ENCODE results near the gene ALX3. TPM values are rescaled to one million over a fixed set of nuclear protein-coding genes. Genes with fewer than 3 reads are reported as not detected.
"Not testable (repeated sequence)": the region's sequence is repeated elsewhere in the genome, so short reads cannot be mapped to it uniquely, and the experiment has no call there.

ALX3 gene
- total and polyA plus RNA-seq, 2 of the 8 experiments (the other 6 are each of a cell fraction or from before 2014, with no cell fraction given): 0.20 TPM; not detected in 1

DNA sequence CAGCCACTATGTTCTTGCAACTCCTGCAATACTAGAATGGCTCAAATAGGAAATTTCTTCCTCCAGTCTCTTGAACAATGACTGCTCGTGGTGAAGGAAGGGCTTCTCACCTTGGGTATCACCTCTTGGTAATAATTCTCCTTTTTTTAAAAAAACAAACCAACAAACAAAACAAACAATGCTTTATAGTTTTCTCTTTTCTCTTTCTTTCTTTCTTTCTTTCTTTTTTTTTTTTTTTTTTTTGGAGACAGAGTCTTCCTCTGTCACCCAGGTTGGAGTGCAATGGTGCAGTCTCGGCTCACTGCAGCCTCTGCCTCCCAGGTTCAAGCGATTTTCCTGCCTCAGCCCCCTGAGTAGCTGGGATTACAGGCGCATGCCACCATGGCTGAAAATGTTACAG, 39.8 kb downstream of the ALX3 start:
- H3K79me1 ChIP-seq (ENCODE audit: low read depth, low read length); H3K4me1 ChIP-seq (replicated peaks in 1 of 4; ENCODE audit: control insufficient read depth in 3 of 4, insufficient read depth in 4 of 4, low read length in 3 of 4); DNase-seq (ENCODE audit: low read depth in 1 of 2, low spot score in 2 of 2); H4K5ac ChIP-seq (ENCODE audit: insufficient read length, low read depth, low read length); H2BK15ac ChIP-seq (ENCODE audit: low read length); H2BK120ac ChIP-seq (replicated peaks; ENCODE audit: low read depth, low read length); H2BK12ac ChIP-seq (ENCODE audit: low read depth, low read length); H3K36me3 ChIP-seq (ENCODE audit: control insufficient read depth in 2 of 4, insufficient read depth in 4 of 4, low read length in 3 of 4); H3K56ac ChIP-seq (replicated peaks; ENCODE audit: insufficient read length, low read depth, low read length); H3K4ac ChIP-seq (replicated peaks; ENCODE audit: insufficient read length, low read depth, low read length); H3K9ac ChIP-seq (replicated peaks in 1 of 4; ENCODE audit: extremely low read depth in 1 of 4, low read depth in 3 of 4, low read length in 3 of 4); H2BK20ac ChIP-seq (ENCODE audit: low read length); H3K27ac ChIP-seq (ENCODE audit: low read depth, low read length); H3K9me3 ChIP-seq (ENCODE audit: insufficient read depth in 2 of 2, low read depth in 1 of 2, low read length in 1 of 2); H4K91ac ChIP-seq (replicated peaks; ENCODE audit: insufficient read length, low read length); H4K8ac ChIP-seq (ENCODE audit: extremely low read depth, insufficient read depth, low read length); H3K27me3 ChIP-seq (replicated peaks in 1 of 4; ENCODE audit: control insufficient read depth in 3 of 4, extremely low read depth in 1 of 4, insufficient read depth in 3 of 4, low read length in 3 of 4); H4K20me1 ChIP-seq (replicated peaks in 1 of 2; ENCODE audit: control insufficient read depth in 1 of 2, insufficient read depth in 2 of 2, low read length in 2 of 2); H2BK5ac ChIP-seq (ENCODE audit: low read depth, low read length); H3K4me2 ChIP-seq (ENCODE audit: insufficient read depth in 1 of 2, low read depth in 2 of 2, low read length in 2 of 2); FAIRE-seq; H3K14ac ChIP-seq (ENCODE audit: insufficient read length); H2AK5ac ChIP-seq (ENCODE audit: low read depth, low read length); H3K18ac ChIP-seq (ENCODE audit: extremely low read depth, low read length); H3K23me2 ChIP-seq (ENCODE audit: low read depth, low read length); H3K79me2 ChIP-seq (ENCODE audit: control insufficient read depth in 1 of 2, insufficient read depth in 2 of 2, low read length in 2 of 2); H3K4me3 ChIP-seq (ENCODE audit: extremely low read depth in 1 of 4, insufficient read depth in 2 of 4, low read depth in 3 of 4, low read length in 4 of 4); H2AFZ ChIP-seq (ENCODE audit: low read length); H3K23ac ChIP-seq (ENCODE audit: insufficient read length): not testable (repeated sequence)
- 75% methylated on average over 2 of the region's 4 CpGs; no CpG with 5 or more reads in 1 of the 2 experiments for WGBS, 2 experiments (ENCODE audit: extremely low coverage in 1 of 2, insufficient coverage in 1 of 2, insufficient read length in 1 of 2, insufficient replicate concordance in 2 of 2, low coverage in 1 of 2, low lambda C conversion rate in 2 of 2, missing lambda C conversion rate in 1 of 2)
- ChIA-PET POLR2A (ENCODE audit: partially characterized antibody) (interaction anchor here (0.7 to 1.8 kb wide), 4 partner anchors 10 to 14 kb away, joined by 3 to 6 read pairs (median 4); no protein-coding TSS in a partner anchor), CTCF (ENCODE audit: partially characterized antibody) (interaction anchor here (0.8 to 4.2 kb wide), 25 partner anchors 9 to 392 kb away, joined by 3 to 19 read pairs (median 5); no protein-coding TSS in a partner anchor)

Measured in H1 (cell line).